HCT116 (cell line): Measurements from ENCODE around the gene VWC2. TPM values are rescaled to one million over a fixed set of nuclear protein-coding genes. Genes with fewer than 3 reads are reported as not detected.

Experiments used
- ATAC-seq: fragments of 200-7000 bp; cut with Tn5 transposase; 2 replicates; pipeline ENCODE4 v1.9.1; 2020; ENCODE audit warnings: mild to moderate bottlenecking, moderate library complexity
- BruUV-seq: library from RNA; stranded (reverse); fragments of 400-500 nt; replicated peaks from 2 replicates; lab custom pipeline; 2021; lab: Mats Ljungman, UMichigan
- CTCF ChIA-PET: fragments of 300-600 bp; sonication (Branson Sonifier 250); formaldehyde crosslinking; loops from one replicate; lab custom pipeline; 2021; ENCODE audit warnings: antibody characterized with exemption; lab: Charles Lee
- POLR2A ChIA-PET: fragments of 300-600, 350-600 bp; sonication (Branson Sonifier 250); formaldehyde crosslinking; loops from one replicate; lab custom pipeline; 2021; ENCODE audit warnings: antibody characterized with exemption; lab: Charles Lee
- RAD21 ChIA-PET, 2 experiments: fragments of 300-600 bp; sonication (Branson Sonifier 250); formaldehyde crosslinking; loops; one replicate each; lab custom pipeline; 2023; ENCODE audit warnings: low total read pairs in 2 of 2; ENCODE audit not compliant: uncharacterized antibody in 2 of 2, unreplicated experiment in 2 of 2, low non-redundant PET in 1 of 2; lab: Charles Lee
- DNase-seq: peaks from one replicate; pipeline ENCODE4 v3.0.0-alpha.2; 2010; ENCODE audit warnings: low read depth, low spot score
- H2AFZ ChIP-seq: fragments of 200-600 bp; shearing (Covaris generic), sonication (generic); 2 replicates; pipeline ENCODE4 v1.6.1; 2017; ENCODE audit warnings: low read depth, mixed run types, mixed read lengths, antibody characterized with exemption, low read length; ENCODE audit not compliant: poor library complexity, severe bottlenecking
- H3K27ac ChIP-seq: 2 replicates; pipeline ENCODE4 v1.5.1; 2012; ENCODE audit warnings: low read depth, low read length
- H3K27me3 ChIP-seq: fragments of 200-600 bp; sonication (generic); 2 replicates; pipeline ENCODE4 v1.6.1; 2016; ENCODE audit warnings: mixed run types, low read length, mixed read lengths; ENCODE audit not compliant: insufficient read depth
- H3K36me3 ChIP-seq, 2 experiments: fragments of 200-500 bp in 1 of 2; fragments of 200-600 bp in 1 of 2; sonication (Bioruptor generic) in 1 of 2; sonication (generic) in 1 of 2; 2 replicates each; pipeline versions ENCODE4 v1.5.1 to v1.6.1; 2014 to 2016; ENCODE audit warnings: low read length in 2 of 2, inconsistent platforms in 1 of 2, mixed read lengths in 1 of 2, mixed run types in 1 of 2; ENCODE audit not compliant: insufficient read depth in 2 of 2, control insufficient read depth in 1 of 2
- H3K4me1 ChIP-seq, 2 experiments: fragments of 200-600 bp in 1 of 2; sonication (generic) in 1 of 2; 2 replicates each; pipeline versions ENCODE4 v1.5.1 to v1.6.1; 2012 to 2017; ENCODE audit warnings: low read length in 2 of 2, inconsistent platforms in 1 of 2, mild to moderate bottlenecking in 1 of 2, mixed read lengths in 1 of 2, mixed run types in 1 of 2, moderate library complexity in 1 of 2; ENCODE audit not compliant: insufficient read depth in 2 of 2, control insufficient read depth in 1 of 2
- H3K4me2 ChIP-seq: fragments of 200-600 bp; sonication (generic); 2 replicates; pipeline ENCODE4 v1.6.1; 2017; ENCODE audit warnings: mixed run types, low read length, mixed read lengths
- H3K4me3 ChIP-seq, 2 experiments: fragments of 200-600 bp in 1 of 2; sonication (generic) in 1 of 2; replicated peaks in 1 of 2; 2 replicates each; pipeline ENCODE4 v1.5.1; 2011 to 2016; ENCODE audit warnings: low read length in 2 of 2, control low read depth in 1 of 2, low read depth in 1 of 2, mild to moderate bottlenecking in 1 of 2, mixed read lengths in 1 of 2, mixed run types in 1 of 2
- H3K79me2 ChIP-seq: fragments of 200-600 bp; sonication (generic); 2 replicates; pipeline ENCODE4 v1.6.1; 2017; ENCODE audit warnings: mild to moderate bottlenecking, mixed run types, low read length, moderate library complexity, mixed read lengths; ENCODE audit not compliant: insufficient read depth
- H3K9ac ChIP-seq: fragments of 200-600 bp; sonication (generic); 2 replicates; pipeline ENCODE4 v1.6.1; 2016; ENCODE audit warnings: low read length, mixed read lengths
- H3K9me2 ChIP-seq: fragments of 200-600 bp; sonication (generic), shearing (Covaris generic); 2 replicates; pipeline ENCODE4 v1.6.1; 2017; ENCODE audit warnings: mixed run types, mild to moderate bottlenecking, moderate library complexity; ENCODE audit not compliant: insufficient read depth
- H3K9me3 ChIP-seq, 2 experiments: fragments of 200-500 bp in 1 of 2; fragments of 200-600 bp in 1 of 2; sonication (Bioruptor generic) in 1 of 2; sonication (generic) in 1 of 2; 2 replicates each; pipeline ENCODE4 v1.6.1; 2014 to 2017; ENCODE audit warnings: low read length in 2 of 2, mixed read lengths in 2 of 2, inconsistent platforms in 1 of 2, low read depth in 1 of 2, mild to moderate bottlenecking in 1 of 2, mixed run types in 1 of 2, moderate library complexity in 1 of 2; ENCODE audit not compliant: control insufficient read depth in 1 of 2, insufficient read depth in 1 of 2
- H4K20me1 ChIP-seq: fragments of 200-600 bp; sonication (generic), shearing (Covaris generic); 2 replicates; pipeline ENCODE4 v1.6.1; 2017; ENCODE audit warnings: mixed run types, mild to moderate bottlenecking, moderate library complexity; ENCODE audit not compliant: insufficient read depth
- CBX3 ChIP-seq: IDR thresholded peaks from 2 replicates; pipeline ENCODE4 v1.6.1; 2012; ENCODE audit warnings: low read depth
- CEBPB ChIP-seq: IDR thresholded peaks from 2 replicates; pipeline ENCODE4 v1.6.1; 2012; ENCODE audit warnings: low read depth
- EGR1 ChIP-seq: IDR thresholded peaks from 2 replicates; pipeline ENCODE4 v1.6.1; 2012; ENCODE audit warnings: low read depth
- ELF1 ChIP-seq: IDR thresholded peaks from 2 replicates; pipeline ENCODE4 v1.6.1; 2012; ENCODE audit warnings: low read depth, borderline replicate concordance
- EZH2 ChIP-seq: fragments of 200-600 bp; sonication (generic); IDR thresholded peaks from 2 replicates; pipeline ENCODE4 v1.6.1; 2017; ENCODE audit warnings: antibody characterized with exemption, mixed run types
- JUND ChIP-seq: IDR thresholded peaks from 2 replicates; pipeline ENCODE4 v1.6.1; 2012
- POLR2AphosphoS5 ChIP-seq: IDR thresholded peaks from 2 replicates; pipeline ENCODE4 v1.6.1; 2011; ENCODE audit warnings: mild to moderate bottlenecking, low read depth, low read length, moderate library complexity
- RAD21 ChIP-seq: IDR thresholded peaks from 2 replicates; pipeline ENCODE4 v1.6.1; 2012; ENCODE audit warnings: low read depth, mild to moderate bottlenecking
- SIN3A ChIP-seq: IDR thresholded peaks from 2 replicates; pipeline ENCODE4 v1.6.1; 2012; ENCODE audit warnings: low read depth
- SP1 ChIP-seq: IDR thresholded peaks from 2 replicates; pipeline ENCODE4 v1.6.1; 2012; ENCODE audit warnings: low read depth
- SRF ChIP-seq: IDR thresholded peaks from 2 replicates; pipeline ENCODE4 v1.6.1; 2012; ENCODE audit warnings: low read depth
- ZFX ChIP-seq: fragments of 450-650 bp; IDR thresholded peaks from 2 replicates; pipeline ENCODE4 v1.6.1; 2017
- ZNF274 ChIP-seq: fragments of 200-500 bp; sonication (Bioruptor generic); IDR thresholded peaks from 2 replicates; pipeline ENCODE4 v1.6.1; 2014; ENCODE audit warnings: mild to moderate bottlenecking, low read depth, low read length, inconsistent platforms
- intact Hi-C: fragments of 100-400 bp; cut with micrococcal nuclease; formaldehyde crosslinking; loops from 2 replicates; pipeline ENCODE4 v1.10.0; 2022
- total RNA-seq: library from RNA; stranded (reverse); gene quantifications from one replicate; pipeline ENCODE4 v1.2.1, GENCODE V29; 2021; ENCODE audit not compliant: unreplicated experiment
- TF ChIP-seq, protein P1 (sequence below): IDR thresholded peaks from 2 replicates; pipeline ENCODE4 v1.6.1; 2012; ENCODE audit warnings: low read depth
- TF ChIP-seq, protein P2 (sequence below): IDR thresholded peaks from 2 replicates; pipeline ENCODE4 v1.6.1; 2012
- TF ChIP-seq, protein P3 (sequence below), 3 experiments: fragments of 200-600 bp in 1 of 3; sonication (generic) in 1 of 3; IDR thresholded peaks in 2 of 3; conservative IDR thresholded peaks in 1 of 3; 2 replicates each; pipeline ENCODE4 v1.5.1; 2012 to 2017; ENCODE audit warnings: low read depth in 2 of 3, low read length in 2 of 3, antibody characterized with exemption in 1 of 3, borderline replicate concordance in 1 of 3, control low read depth in 1 of 3, mild to moderate bottlenecking in 1 of 3, mixed read lengths in 1 of 3, mixed run types in 1 of 3, moderate library complexity in 1 of 3; ENCODE audit not compliant: insufficient read depth in 1 of 3

Gene VWC2
- total RNA-seq, 1 experiment from 2014 or later, result not detected

DNA sequence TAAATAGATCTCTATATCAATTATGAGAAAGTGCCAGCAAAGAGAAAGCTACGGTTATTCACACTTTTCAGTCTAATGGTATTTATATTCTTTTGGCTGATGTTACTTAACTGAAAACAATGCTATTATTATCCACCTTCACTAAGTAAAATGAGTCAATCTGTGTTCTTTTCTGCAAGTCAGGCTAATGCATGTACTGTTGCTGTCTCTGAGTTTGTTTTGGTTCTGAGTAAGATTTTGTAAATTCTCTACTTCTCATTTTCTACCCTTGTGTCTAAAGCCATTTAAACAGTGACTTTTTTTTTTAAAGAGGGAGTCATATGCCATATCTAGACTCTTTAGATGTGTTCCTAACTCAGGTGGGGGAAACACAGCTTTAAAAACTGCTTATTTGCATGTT lies 7.5 kb downstream of the VWC2 start:
- TF ChIP-seq POLR2AphosphoS5 (no peak), CEBPB (no peak), SIN3A (no peak), ELF1 (no peak), EZH2 (no peak), RAD21 (no peak), SP1 (no peak), ZNF274 (no peak), JUND (no peak), EGR1 (no peak), ZFX (no peak), CBX3 (no peak), SRF (no peak)
- TF ChIP-seq, protein P1, sequence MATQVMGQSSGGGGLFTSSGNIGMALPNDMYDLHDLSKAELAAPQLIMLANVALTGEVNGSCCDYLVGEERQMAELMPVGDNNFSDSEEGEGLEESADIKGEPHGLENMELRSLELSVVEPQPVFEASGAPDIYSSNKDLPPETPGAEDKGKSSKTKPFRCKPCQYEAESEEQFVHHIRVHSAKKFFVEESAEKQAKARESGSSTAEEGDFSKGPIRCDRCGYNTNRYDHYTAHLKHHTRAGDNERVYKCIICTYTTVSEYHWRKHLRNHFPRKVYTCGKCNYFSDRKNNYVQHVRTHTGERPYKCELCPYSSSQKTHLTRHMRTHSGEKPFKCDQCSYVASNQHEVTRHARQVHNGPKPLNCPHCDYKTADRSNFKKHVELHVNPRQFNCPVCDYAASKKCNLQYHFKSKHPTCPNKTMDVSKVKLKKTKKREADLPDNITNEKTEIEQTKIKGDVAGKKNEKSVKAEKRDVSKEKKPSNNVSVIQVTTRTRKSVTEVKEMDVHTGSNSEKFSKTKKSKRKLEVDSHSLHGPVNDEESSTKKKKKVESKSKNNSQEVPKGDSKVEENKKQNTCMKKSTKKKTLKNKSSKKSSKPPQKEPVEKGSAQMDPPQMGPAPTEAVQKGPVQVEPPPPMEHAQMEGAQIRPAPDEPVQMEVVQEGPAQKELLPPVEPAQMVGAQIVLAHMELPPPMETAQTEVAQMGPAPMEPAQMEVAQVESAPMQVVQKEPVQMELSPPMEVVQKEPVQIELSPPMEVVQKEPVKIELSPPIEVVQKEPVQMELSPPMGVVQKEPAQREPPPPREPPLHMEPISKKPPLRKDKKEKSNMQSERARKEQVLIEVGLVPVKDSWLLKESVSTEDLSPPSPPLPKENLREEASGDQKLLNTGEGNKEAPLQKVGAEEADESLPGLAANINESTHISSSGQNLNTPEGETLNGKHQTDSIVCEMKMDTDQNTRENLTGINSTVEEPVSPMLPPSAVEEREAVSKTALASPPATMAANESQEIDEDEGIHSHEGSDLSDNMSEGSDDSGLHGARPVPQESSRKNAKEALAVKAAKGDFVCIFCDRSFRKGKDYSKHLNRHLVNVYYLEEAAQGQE, result no peak
- TF ChIP-seq, protein P2, sequence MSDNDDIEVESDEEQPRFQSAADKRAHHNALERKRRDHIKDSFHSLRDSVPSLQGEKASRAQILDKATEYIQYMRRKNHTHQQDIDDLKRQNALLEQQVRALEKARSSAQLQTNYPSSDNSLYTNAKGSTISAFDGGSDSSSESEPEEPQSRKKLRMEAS, result no peak
- TF ChIP-seq, protein P3, sequence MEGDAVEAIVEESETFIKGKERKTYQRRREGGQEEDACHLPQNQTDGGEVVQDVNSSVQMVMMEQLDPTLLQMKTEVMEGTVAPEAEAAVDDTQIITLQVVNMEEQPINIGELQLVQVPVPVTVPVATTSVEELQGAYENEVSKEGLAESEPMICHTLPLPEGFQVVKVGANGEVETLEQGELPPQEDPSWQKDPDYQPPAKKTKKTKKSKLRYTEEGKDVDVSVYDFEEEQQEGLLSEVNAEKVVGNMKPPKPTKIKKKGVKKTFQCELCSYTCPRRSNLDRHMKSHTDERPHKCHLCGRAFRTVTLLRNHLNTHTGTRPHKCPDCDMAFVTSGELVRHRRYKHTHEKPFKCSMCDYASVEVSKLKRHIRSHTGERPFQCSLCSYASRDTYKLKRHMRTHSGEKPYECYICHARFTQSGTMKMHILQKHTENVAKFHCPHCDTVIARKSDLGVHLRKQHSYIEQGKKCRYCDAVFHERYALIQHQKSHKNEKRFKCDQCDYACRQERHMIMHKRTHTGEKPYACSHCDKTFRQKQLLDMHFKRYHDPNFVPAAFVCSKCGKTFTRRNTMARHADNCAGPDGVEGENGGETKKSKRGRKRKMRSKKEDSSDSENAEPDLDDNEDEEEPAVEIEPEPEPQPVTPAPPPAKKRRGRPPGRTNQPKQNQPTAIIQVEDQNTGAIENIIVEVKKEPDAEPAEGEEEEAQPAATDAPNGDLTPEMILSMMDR (IDR thresholded peaks at IDR 0.05 in 2 of 3, conservative IDR thresholded peaks at IDR 0.05 in 1 of 3; ENCODE audit: borderline replicate concordance in 1 of 3, insufficient read depth in 1 of 3, low read depth in 2 of 3, low read length in 2 of 3), result no peak
- no peaks in the 10 kb centered on the region for H3K36me3 ChIP-seq
- H3K4me1 ChIP-seq, result no peaks in the 10 kb centered on the region
- H3K79me2 ChIP-seq, result no peaks in the 10 kb centered on the region
- ChIA-PET POLR2A (no interaction called here), CTCF (no interaction called here), RAD21 (no interaction called here)
- no peak for DNase-seq
- no peaks in the 10 kb centered on the region for H4K20me1 ChIP-seq
- no peak for ATAC-seq
- H3K9me3 ChIP-seq, result peaks cover 0 to 4% of the 10 kb centered on the region in 2 experiments; a peak in 2 of 4 replicates
- H3K4me3 ChIP-seq, result no peak overlapping the region
- no peaks in the 10 kb centered on the region for H3K9me2 ChIP-seq
- H3K27me3 ChIP-seq, result no peaks in the 10 kb centered on the region
- H2AFZ ChIP-seq, result no peak overlapping the region
- no peak overlapping the region for H3K27ac ChIP-seq
- no TSS peak for BruUV-seq
- no peak overlapping the region for H3K9ac ChIP-seq
- intact Hi-C loops, result no loop called here
- H3K4me2 ChIP-seq, result no peak overlapping the region
